ENCODE results near the gene COBL.

Gene COBL

GRCh38 chr7:51079494-51079893 lies 237.1 kb downstream of the COBL start:
- Mint-ChIP-seq H3K36me3 (ENCODE audit: low read depth) (no peaks in the 10 kb centered on the region), H3K9me3 (no peaks in the 10 kb centered on the region), H3K27ac (no peak overlapping the region), H3K27me3 (ENCODE audit: low read depth) (peaks cover 9% of the 10 kb centered on the region), H3K4me1 (no peaks in the 10 kb centered on the region), H3K4me3 (no peak overlapping the region)
- no peak for TF ChIP-seq CTCF (IDR thresholded peaks at IDR 0.05; ENCODE audit: unreplicated experiment in 3 of 3)

- Mint-ChIP-seq H3K9me3 (no peaks in the 10 kb centered on the region), H3K27ac (no peak overlapping the region), H3K4me1 (no peaks in the 10 kb centered on the region), H3K4me3 (no peak overlapping the region), H3K36me3 (ENCODE audit: low read depth) (no peaks in the 10 kb centered on the region), H3K27me3 (ENCODE audit: low read depth) (peaks cover 9% of the 10 kb centered on the region)
- no peak for TF ChIP-seq CTCF (IDR thresholded peaks at IDR 0.05; ENCODE audit: unreplicated experiment in 3 of 3)
These were observed 238.0 kb downstream of the COBL start for GRCh38 chr7:51078653-51079052.

- H3K4me1 Mint-ChIP-seq, result no peaks in the 10 kb centered on the region
- no peaks in the 10 kb centered on the region for H3K9me3 Mint-ChIP-seq
- no peak overlapping the region for H3K27ac Mint-ChIP-seq
- peaks cover 9% of the 10 kb centered on the region for H3K27me3 Mint-ChIP-seq (ENCODE audit: low read depth)
- no peak for TF ChIP-seq CTCF (IDR thresholded peaks at IDR 0.05; ENCODE audit: unreplicated experiment in 3 of 3)
- H3K4me3 Mint-ChIP-seq, result no peak overlapping the region
- no peaks in the 10 kb centered on the region for H3K36me3 Mint-ChIP-seq (ENCODE audit: low read depth)
These were observed 238.6 kb downstream of the COBL start for GRCh38 chr7:51077987-51078370.

- Mint-ChIP-seq H3K4me3 (no peak overlapping the region), H3K27ac (no peak overlapping the region), H3K4me1 (no peaks in the 10 kb centered on the region), H3K36me3 (ENCODE audit: low read depth) (no peaks in the 10 kb centered on the region), H3K27me3 (ENCODE audit: low read depth) (peaks cover 9% of the 10 kb centered on the region), H3K9me3 (no peaks in the 10 kb centered on the region)
- TF ChIP-seq CTCF (IDR thresholded peaks at IDR 0.05; ENCODE audit: unreplicated experiment in 3 of 3), result no peak
These were observed 239.2 kb downstream of the COBL start for GRCh38 chr7:51077316-51077986.

- H3K27ac Mint-ChIP-seq, result no peak overlapping the region
- no peak for TF ChIP-seq CTCF (IDR thresholded peaks at IDR 0.05; ENCODE audit: unreplicated experiment in 3 of 3)
- no peaks in the 10 kb centered on the region for H3K4me1 Mint-ChIP-seq
- H3K4me3 Mint-ChIP-seq, result no peak overlapping the region
- no peaks in the 10 kb centered on the region for H3K36me3 Mint-ChIP-seq (ENCODE audit: low read depth)
- no peaks in the 10 kb centered on the region for H3K9me3 Mint-ChIP-seq
- peaks cover 9% of the 10 kb centered on the region for H3K27me3 Mint-ChIP-seq (ENCODE audit: low read depth)
These were observed 240.7 kb downstream of the COBL start for GRCh38 chr7:51075681-51076580.
